ENCODE results near the gene PHLPP1.

PHLPP1 gene

DNA sequence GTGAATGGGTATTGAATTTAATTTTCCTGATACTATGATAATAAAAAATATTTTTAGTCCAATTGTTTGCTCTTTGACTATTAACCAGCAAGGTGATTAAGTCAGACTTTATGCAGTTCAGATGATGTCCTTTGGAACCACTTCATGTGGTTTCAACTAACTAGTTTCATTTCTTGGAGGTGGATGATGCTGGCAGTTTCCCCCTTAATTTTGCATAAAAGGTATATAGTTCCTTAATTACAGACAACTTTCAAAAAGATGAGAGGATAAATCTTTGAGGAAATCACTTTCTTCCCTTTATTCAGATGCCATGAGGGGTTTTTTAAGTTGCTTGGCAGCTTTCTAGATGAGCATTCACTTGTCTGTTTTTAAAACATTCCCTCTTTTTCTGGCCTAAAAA lies 223.1 kb downstream of the PHLPP1 start:
- CTCF ChIA-PET, result interaction anchor here (0.6 kb wide), 1 partner anchor 19 kb away, joined by 3 read pairs; no protein-coding TSS in a partner anchor
- POLR2A ChIA-PET, result no interaction called here
- Histone ChIP-seq H3K27ac (ENCODE audit: extremely low read depth, low read depth, low read length) (no peak overlapping the region), H3K4me3 (ENCODE audit: low read depth, low read length) (no peak overlapping the region), H3K36me3 (ENCODE audit: control insufficient read depth in 2 of 2, insufficient read depth in 1 of 2, low read length in 2 of 2) (peaks cover 2 to 3% of the 10 kb centered on the region in 2 experiments; a peak in 2 of 3 replicates), H3K9me3 (ENCODE audit: control insufficient read depth, insufficient read depth, low read depth, low read length) (no peaks in the 10 kb centered on the region), H3K4me1 (ENCODE audit: control insufficient read depth, insufficient read depth, low read length) (peaks cover 13% of the 10 kb centered on the region; the same call in 1 of the 2 replicates)
- TF ChIP-seq ZFP37 (tag by site-specific recombination; IDR thresholded peaks at IDR 0.05), result no peak
- TF ChIP-seq ZNF138 (tag by site-specific recombination; IDR thresholded peaks at IDR 0.05; ENCODE audit: borderline replicate concordance), result no peak
- TF ChIP-seq ZNF433 (tag by site-specific recombination; IDR thresholded peaks at IDR 0.05; ENCODE audit: low read depth), result no peak
- TF ChIP-seq ZNF629 (tag by site-specific recombination; IDR thresholded peaks at IDR 0.05), result no peak
- TF ChIP-seq ZNF548 (tag by site-specific recombination; IDR thresholded peaks at IDR 0.05), result no peak
- TF ChIP-seq FEZF1 (tag by site-specific recombination; IDR thresholded peaks at IDR 0.05), result no peak
- TF ChIP-seq TCF7L2 (IDR thresholded peaks at IDR 0.05; ENCODE audit: borderline replicate concordance, low read depth, low read length), result no peak
- TF ChIP-seq SCRT1 (tag by site-specific recombination; IDR thresholded peaks at IDR 0.05; ENCODE audit: borderline replicate concordance), result no peak
- no peak for TF ChIP-seq PRDM1 (tag by site-specific recombination; IDR thresholded peaks at IDR 0.05)
- no peak for TF ChIP-seq ZBTB8A (tag by site-specific recombination; IDR thresholded peaks at IDR 0.05)
- TF ChIP-seq SALL2 (tag by site-specific recombination; IDR thresholded peaks at IDR 0.05; ENCODE audit: borderline replicate concordance), result no peak

DNA sequence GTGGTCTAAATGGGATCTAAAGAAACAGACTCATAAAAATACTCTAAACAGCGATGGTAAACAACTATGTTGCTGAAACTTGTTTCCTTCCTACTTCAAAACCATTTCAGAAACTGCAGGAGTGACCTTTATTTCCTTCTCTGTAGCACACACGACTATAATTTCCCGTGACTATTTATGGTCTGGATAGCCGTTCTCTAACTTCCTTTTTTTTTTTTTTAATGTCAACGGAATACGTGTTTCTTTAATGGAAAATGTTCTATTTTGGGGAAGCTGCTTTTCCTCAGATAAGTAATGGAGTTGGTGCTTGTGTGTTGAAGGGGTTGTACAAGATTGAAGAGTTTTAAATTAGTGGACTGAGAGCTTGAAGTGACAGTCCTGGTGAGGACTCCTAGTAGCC lies 224.1 kb downstream of the PHLPP1 start:
- Histone ChIP-seq H3K36me3 (ENCODE audit: control insufficient read depth in 2 of 2, insufficient read depth in 1 of 2, low read length in 2 of 2) (peaks cover 3% of the 10 kb centered on the region in 2 experiments; a peak in 2 of 3 replicates), H3K4me3 (ENCODE audit: low read depth, low read length) (no peak overlapping the region), H3K4me1 (ENCODE audit: control insufficient read depth, insufficient read depth, low read length) (peaks cover 13% of the 10 kb centered on the region; the same call in 1 of the 2 replicates), H3K27ac (ENCODE audit: extremely low read depth, low read depth, low read length) (no peak overlapping the region), H3K9me3 (ENCODE audit: control insufficient read depth, insufficient read depth, low read depth, low read length) (no peaks in the 10 kb centered on the region)
- ChIA-PET CTCF (interaction anchor here (0.6 to 0.7 kb wide), 3 partner anchors 21 to 581 kb away, joined by 3 to 5 read pairs (median 3); no protein-coding TSS in a partner anchor), POLR2A (no interaction called here)
- TF ChIP-seq ZIC2 (tag by site-specific recombination; IDR thresholded peaks at IDR 0.05) (no peak), ZBTB48 (tag by site-specific recombination; IDR thresholded peaks at IDR 0.05) (no peak), TRIM28 (IDR thresholded peaks at IDR 0.05; ENCODE audit: borderline replicate concordance, low read length) (no peak), ZNF24 (tag by site-specific recombination; IDR thresholded peaks at IDR 0.05) (no peak), ZNF558 (tag by site-specific recombination; IDR thresholded peaks at IDR 0.05) (no peak), ZNF169 (tag by site-specific recombination; IDR thresholded peaks at IDR 0.05) (no peak), ZBTB17 (tag by site-specific recombination; IDR thresholded peaks at IDR 0.05) (no peak), ZNF501 (tag by site-specific recombination; IDR thresholded peaks at IDR 0.05) (no peak), ZNF292 (tag by site-specific recombination; IDR thresholded peaks at IDR 0.05; ENCODE audit: borderline replicate concordance, low read depth) (no peak), SETDB1 (IDR thresholded peaks at IDR 0.05; ENCODE audit: insufficient read length, low read length) (no peak), ZNF571 (tag by site-specific recombination; IDR thresholded peaks at IDR 0.05) (no peak), OVOL3 (tag by site-specific recombination; IDR thresholded peaks at IDR 0.05) (no peak), SCRT1 (tag by site-specific recombination; IDR thresholded peaks at IDR 0.05; ENCODE audit: borderline replicate concordance) (no peak), ZNF621 (tag by site-specific recombination; IDR thresholded peaks at IDR 0.05) (no peak), ZNF530 (tag by site-specific recombination; IDR thresholded peaks at IDR 0.05; ENCODE audit: low read depth) (no peak), RBAK (tag by site-specific recombination; IDR thresholded peaks at IDR 0.05) (no peak), ZNF214 (tag by site-specific recombination; IDR thresholded peaks at IDR 0.05; ENCODE audit: borderline replicate concordance) (no peak)
- TF ChIP-seq, protein P1, sequence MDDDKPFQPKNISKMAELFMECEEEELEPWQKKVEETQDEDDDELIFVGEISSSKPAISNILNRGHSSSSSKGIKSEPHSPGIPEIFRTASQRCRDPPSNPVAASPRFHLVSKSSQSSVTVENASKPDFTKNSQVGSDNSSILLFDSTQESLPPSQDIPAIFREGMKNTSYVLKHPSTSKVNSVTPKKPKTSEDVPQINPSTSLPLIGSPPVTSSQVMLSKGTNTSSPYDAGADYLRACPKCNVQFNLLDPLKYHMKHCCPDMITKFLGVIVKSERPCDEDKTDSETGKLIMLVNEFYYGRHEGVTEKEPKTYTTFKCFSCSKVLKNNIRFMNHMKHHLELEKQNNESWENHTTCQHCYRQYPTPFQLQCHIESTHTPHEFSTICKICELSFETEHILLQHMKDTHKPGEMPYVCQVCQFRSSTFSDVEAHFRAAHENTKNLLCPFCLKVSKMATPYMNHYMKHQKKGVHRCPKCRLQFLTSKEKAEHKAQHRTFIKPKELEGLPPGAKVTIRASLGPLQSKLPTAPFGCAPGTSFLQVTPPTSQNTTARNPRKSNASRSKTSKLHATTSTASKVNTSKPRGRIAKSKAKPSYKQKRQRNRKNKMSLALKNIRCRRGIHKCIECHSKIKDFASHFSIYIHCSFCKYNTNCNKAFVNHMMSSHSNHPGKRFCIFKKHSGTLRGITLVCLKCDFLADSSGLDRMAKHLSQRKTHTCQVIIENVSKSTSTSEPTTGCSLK (tag by site-specific recombination; IDR thresholded peaks at IDR 0.05), result no peak
- TF ChIP-seq, protein P2, sequence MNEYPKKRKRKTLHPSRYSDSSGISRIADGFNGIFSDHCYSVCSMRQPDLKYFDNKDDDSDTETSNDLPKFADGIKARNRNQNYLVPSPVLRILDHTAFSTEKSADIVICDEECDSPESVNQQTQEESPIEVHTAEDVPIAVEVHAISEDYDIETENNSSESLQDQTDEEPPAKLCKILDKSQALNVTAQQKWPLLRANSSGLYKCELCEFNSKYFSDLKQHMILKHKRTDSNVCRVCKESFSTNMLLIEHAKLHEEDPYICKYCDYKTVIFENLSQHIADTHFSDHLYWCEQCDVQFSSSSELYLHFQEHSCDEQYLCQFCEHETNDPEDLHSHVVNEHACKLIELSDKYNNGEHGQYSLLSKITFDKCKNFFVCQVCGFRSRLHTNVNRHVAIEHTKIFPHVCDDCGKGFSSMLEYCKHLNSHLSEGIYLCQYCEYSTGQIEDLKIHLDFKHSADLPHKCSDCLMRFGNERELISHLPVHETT (tag by site-specific recombination; IDR thresholded peaks at IDR 0.05), result no peak
